ENCODE data around the gene IGLL1.

IGLL1 gene

DNA sequence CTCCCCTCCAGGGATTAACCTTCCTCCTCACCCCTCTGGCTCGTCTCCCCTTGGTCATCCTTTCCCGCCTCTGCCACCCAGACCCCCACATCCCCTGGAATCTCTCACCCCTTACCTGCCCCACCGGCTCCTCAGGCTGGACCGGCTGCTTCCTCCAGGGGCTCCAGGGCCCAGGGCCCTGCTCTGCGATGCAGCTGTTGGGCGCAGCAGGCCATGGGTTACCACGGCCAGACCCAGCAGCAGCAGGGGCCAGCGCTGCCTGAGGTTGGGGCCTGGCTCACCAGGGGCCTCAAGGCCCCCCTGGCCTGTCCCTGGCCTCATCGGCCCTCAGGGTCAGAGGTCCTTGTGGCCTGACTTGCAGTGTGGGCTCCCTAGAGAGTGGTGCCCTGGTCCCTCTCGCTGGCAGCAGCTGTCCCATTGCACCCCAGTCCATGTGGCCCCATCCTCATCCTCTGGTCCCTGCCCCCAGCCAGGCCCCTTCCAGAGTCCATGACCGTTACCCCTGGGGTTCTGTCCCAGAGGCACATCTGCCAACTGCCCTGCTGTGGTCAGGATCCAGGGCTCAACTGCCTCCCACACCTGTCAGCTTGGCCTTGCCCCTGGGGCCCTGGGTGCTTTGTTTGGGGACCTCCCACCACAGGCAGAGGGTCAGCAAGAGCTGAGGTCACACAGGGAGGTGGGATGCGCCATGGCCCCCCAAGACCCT lies at the start of gene IGLL1:
IGLL1 (minus strand) TSS at position 421 of the 706 bp plus-strand sequence; CDS start at position 321, 100 bp downstream.
- TF ChIP-seq, protein P1, sequence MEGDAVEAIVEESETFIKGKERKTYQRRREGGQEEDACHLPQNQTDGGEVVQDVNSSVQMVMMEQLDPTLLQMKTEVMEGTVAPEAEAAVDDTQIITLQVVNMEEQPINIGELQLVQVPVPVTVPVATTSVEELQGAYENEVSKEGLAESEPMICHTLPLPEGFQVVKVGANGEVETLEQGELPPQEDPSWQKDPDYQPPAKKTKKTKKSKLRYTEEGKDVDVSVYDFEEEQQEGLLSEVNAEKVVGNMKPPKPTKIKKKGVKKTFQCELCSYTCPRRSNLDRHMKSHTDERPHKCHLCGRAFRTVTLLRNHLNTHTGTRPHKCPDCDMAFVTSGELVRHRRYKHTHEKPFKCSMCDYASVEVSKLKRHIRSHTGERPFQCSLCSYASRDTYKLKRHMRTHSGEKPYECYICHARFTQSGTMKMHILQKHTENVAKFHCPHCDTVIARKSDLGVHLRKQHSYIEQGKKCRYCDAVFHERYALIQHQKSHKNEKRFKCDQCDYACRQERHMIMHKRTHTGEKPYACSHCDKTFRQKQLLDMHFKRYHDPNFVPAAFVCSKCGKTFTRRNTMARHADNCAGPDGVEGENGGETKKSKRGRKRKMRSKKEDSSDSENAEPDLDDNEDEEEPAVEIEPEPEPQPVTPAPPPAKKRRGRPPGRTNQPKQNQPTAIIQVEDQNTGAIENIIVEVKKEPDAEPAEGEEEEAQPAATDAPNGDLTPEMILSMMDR (IDR thresholded peaks at IDR 0.05) = no peak

DNA sequence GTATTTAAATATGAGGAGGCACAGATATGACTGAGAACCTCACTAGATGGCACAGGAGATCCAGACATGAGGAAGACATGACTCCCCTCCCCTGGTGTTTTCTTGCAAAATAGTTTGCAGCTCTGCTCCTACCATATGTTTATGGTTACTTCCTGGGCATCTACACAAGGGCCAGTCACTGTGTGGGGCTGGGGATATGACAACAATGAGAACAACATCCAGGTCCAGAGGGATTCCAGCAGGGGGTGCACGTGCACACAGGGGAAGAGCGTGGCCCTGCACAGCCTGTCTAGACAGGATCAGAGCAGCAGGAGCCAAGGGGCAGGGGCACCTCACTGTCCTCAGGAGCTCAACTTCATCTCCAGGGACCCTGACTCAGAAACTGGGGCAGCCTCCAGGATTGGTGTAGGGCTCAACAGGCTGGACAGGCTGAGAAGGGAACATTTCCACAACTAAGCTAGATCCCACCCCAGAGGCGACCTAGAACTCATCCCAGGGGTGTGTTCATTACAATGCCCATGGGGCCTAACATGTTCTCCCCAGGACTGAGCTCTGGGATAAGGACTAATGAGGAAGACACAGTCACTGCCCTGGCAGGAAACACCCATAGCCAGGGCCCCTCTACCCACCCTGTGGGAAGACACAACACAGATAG lies 47.4 kb upstream of the IGLL1 start:
- TF ChIP-seq, protein P1 (IDR thresholded peaks at IDR 0.05) = peak; percentile 43

DNA sequence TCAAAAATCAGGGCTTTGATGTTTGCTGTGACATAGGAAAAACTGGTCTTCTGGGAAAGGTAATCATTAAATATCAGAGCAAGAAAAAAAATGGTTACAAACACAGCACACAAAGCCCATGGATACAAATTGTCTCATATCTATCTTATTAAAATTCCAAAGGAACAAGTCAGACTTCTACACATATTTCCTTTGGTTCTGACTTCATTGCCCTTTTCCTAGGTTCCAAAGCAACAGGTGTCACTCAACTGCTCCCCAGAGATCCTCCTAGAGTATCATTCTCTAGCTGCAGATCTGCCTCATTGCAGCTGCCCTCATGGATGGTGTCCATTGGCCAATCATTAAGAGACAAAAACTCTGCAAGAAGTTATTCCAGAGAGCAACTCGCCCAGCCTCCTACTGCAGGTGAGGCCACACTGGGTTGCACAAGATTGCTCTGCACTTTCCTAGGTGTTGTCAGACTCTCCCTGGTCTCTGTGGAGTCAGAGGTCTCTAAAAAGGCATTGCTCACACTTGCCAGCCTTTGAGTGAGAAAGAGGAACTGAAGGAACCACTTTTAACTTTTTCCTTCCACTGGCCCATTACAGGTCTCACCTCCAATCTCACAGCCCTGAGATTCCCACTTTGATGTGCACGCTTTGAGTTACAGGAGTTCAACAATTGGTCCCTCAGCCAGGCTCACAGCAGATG lies 46.3 kb upstream of the IGLL1 start:
- TF ChIP-seq, protein P1 (IDR thresholded peaks at IDR 0.05) = no peak

DNA sequence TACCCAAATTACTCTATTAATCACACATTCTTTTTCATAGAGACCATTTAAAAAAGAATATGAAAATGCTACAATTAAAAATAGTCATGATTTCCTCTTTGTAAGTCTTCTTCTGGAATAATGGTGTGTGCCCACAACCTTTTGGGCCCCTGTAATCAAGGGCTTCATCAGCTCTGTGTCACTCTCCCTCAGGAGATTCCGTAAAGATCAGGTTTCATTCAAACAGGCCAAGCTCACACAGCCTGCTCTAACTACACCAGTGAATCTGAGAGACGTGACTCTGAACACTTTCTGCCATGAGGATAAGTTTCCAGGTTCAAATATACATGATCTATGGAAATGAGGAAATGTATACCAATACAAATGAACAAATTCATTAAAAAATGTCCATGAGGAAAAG lies 42.5 kb upstream of the IGLL1 start:
- TF ChIP-seq, protein P1 (IDR thresholded peaks at IDR 0.05) = no peak

DNA sequence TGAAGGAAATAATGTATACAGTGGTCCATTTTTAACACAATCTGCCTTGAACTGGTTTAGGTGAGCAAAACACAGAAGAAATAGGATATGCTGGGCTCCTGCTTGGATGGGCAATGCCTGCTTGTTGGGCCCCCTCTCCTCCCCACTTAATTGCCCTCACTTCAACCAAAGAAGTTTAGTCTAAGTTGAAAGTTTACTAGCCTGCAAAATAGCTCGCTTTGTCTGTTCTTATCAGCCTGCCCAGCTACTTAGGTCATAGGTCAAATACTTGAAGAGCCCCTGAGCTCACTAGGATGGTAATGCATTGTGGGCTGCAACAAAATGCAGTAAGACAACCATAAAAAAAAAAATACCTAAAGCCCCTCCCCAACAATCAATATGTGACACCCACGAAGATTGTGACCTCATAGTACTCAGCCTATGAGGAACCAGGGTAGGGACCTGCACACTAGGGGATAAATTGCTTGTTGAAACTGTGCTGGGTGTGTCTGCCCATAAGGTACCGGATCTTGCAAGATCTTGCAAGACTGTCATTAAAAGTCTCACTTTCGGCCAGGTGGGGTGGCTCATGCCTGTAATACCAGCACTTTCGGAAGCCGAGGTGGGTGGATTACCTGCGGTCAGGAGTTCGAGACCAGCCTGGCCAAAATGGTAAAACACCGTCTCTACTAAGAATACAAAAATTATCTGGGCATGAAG lies 41.1 kb upstream of the IGLL1 start:
- TF ChIP-seq, protein P1 (IDR thresholded peaks at IDR 0.05) = no peak

DNA sequence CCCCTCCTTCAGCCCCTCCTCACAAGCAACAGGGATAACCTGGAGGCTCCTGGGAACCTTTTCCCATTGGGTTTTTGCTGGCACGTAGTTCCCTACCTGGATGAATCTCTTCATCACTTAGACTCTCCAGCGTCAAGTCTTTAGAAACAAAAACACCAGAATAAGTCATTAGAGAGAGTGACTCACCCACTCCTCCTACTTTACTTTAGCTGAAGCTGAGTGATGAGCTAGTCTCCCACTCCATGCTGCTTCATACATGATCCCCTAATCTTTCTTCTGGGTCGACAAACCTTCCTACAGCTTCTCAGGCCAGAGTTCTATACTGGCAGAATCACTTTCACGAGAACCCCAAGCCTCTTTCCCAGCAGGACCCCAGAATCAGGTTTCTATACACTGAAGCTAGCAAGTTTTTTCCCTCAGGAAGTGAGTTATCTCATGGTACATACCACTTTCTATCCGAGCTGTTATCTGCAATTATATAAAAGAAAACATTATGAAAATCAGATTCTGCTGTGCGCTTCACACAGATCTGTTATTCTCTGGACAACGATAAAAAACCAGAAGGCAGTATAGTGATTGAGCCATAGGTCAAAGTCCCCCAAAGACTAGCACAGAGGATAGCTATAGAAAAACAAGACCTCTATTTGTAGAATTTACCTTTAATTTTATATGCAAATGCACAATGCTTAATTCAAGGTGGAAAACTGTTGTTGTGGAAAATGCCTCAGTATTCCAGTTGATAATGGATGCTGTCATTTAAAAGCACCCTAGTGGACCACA lies 33.3 kb upstream of the IGLL1 start:
- TF ChIP-seq, protein P1 (IDR thresholded peaks at IDR 0.05) = no peak

Measured in LNCAP (cell line).